ENCODE measurements around the gene NADK2.
"Not testable (repeated sequence)": the region's sequence is repeated elsewhere in the genome, so short reads cannot be mapped to it uniquely, and the experiment has no call there.

DNA sequence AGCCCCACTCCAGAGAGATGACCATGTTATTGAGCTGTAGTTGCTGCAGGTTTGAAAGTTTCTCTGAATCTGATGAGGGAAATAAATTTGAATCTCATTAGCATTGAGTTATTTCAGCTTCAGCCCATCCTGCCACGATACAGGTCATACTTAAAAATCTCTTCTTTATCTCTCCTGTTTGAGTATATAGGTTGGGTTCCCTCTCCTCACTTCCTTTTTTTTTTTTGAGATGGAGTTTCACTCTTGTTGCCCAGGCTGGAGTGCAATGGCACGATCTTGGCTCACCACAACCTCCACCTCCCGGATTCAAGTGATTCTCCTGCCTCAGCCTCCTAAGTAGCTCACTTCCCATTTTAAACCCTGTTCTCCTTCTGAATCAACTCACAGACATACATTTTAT lies 42.0 kb upstream of the NADK2 start:
- not testable (repeated sequence) for TF ChIP-seq CTCF, POLR2A, POLR2AphosphoS5 (IDR thresholded peaks at IDR 0.05)
